Immature natural killer cell (primary cell): Measurements from ENCODE around the gene RELCH. TPM values are rescaled to one million over a fixed set of nuclear protein-coding genes. Genes with fewer than 3 reads are reported as not detected.
A peak's percentile ranks its signal among the peaks of the same experiment; 100 is the strongest.

Experiments used
- DNase-seq, 3 donors: peaks; one replicate each; pipeline ENCODE4 v3.0.0; 2022; ENCODE audit warnings: mixed read lengths in 1 of 3
- H3K27ac Mint-ChIP-seq, 6 donors: one replicate each; pipeline ENCODE4 v1.8.0; 2020; ENCODE audit warnings: mixed read lengths in 6 of 6, mild to moderate bottlenecking in 5 of 6, inconsistent platforms in 4 of 6, moderate library complexity in 3 of 6
- H3K27me3 Mint-ChIP-seq, 3 donors: one replicate each; pipeline ENCODE4 v1.8.0; 2020 to 2021; ENCODE audit warnings: low read depth in 3 of 3, mild to moderate bottlenecking in 3 of 3, mixed read lengths in 3 of 3, moderate library complexity in 3 of 3, inconsistent platforms in 1 of 3
- H3K36me3 Mint-ChIP-seq, 3 donors: one replicate each; pipeline ENCODE4 v1.8.0; 2020; ENCODE audit warnings: mixed read lengths in 3 of 3, inconsistent platforms in 2 of 3, mild to moderate bottlenecking in 2 of 3
- H3K4me1 Mint-ChIP-seq, 2 donors: one replicate each; pipeline ENCODE4 v1.8.0; 2020; ENCODE audit warnings: inconsistent platforms in 2 of 2, mild to moderate bottlenecking in 2 of 2, mixed read lengths in 2 of 2, moderate library complexity in 1 of 2
- H3K4me3 Mint-ChIP-seq, 5 donors: one replicate each; pipeline ENCODE4 v1.8.0; 2020; ENCODE audit warnings: mild to moderate bottlenecking in 5 of 5, mixed read lengths in 5 of 5, inconsistent platforms in 3 of 5, moderate library complexity in 3 of 5
- H3K9me3 Mint-ChIP-seq, 6 donors: one replicate each; pipeline ENCODE4 v1.8.0; 2020; ENCODE audit warnings: mild to moderate bottlenecking in 6 of 6, mixed read lengths in 6 of 6, inconsistent platforms in 4 of 6, moderate library complexity in 3 of 6
- polyA plus RNA-seq, 3 donors: library from polyadenylated mRNA; unstranded; fragments of 300-500 nt; fragmentation: Illumina TruSeq; gene quantifications; one replicate each; pipeline ENCODE4 v1.2.3, GENCODE V29; 2021

The RELCH gene
- polyA plus RNA-seq, 3 donors from 2014 or later, result 4.5 to 7.9 (median 6.2) TPM

DNA sequence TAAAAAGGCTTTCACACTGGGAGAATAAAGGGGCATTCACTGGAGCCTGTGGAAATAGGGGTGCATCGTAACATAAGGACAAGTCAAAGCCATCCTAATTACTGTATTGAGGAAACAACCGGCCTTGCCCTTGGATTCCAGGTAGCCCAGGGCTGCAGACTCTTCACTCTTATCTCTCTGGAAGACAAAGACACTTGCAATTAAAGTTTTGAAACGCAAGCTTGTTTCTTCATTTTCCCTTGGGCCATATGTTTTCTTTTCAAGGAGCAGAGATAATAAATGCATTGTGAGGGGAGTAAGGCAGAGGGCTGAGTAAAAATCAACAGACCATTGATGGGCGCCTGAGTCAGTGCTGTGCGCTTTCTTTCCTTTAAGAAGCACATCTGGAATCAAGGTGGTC lies 149.6 kb downstream of the RELCH start:
- peaks cover 0 to 8% (median 0%) of the 10 kb centered on the region in 3 donors for H3K36me3 Mint-ChIP-seq
- H3K4me3 Mint-ChIP-seq, result no peak overlapping the region
- H3K27ac Mint-ChIP-seq, result no peak overlapping the region
- peaks cover 2 to 5% (median 2%) of the 10 kb centered on the region in 3 donors for H3K27me3 Mint-ChIP-seq
- H3K4me1 Mint-ChIP-seq, result peaks cover 13 to 29% of the 10 kb centered on the region in 2 donors
- DNase-seq, result no peak
- H3K9me3 Mint-ChIP-seq, result no peaks in the 10 kb centered on the region

DNA sequence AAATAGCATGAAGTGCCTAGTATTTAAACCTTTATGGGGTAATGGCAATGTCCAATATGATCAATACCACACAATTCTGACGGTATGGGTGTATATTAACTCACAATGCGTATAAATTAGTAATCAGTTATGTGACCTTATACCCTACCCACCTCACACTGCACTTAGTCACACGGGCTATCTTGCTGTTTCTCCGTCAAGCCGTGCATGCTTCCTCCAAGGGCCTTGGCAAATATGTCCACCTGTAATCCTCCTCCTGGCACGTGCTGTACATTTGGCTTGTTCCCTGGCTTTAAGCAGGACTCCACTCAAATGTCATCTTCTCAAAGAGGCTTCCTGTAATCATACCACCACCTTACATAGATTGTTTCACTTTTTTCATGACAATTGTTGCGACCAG lies 150.3 kb downstream of the RELCH start:
- Mint-ChIP-seq H3K9me3 (no peaks in the 10 kb centered on the region), H3K4me3 (no peak overlapping the region), H3K4me1 (peaks cover 6 to 22% of the 10 kb centered on the region in 2 donors), H3K27ac (no peak overlapping the region), H3K36me3 (peaks cover 0 to 8% (median 0%) of the 10 kb centered on the region in 3 donors), H3K27me3 (peaks cover 2 to 5% (median 2%) of the 10 kb centered on the region in 3 donors)
- DNase-seq, result no peak

DNA sequence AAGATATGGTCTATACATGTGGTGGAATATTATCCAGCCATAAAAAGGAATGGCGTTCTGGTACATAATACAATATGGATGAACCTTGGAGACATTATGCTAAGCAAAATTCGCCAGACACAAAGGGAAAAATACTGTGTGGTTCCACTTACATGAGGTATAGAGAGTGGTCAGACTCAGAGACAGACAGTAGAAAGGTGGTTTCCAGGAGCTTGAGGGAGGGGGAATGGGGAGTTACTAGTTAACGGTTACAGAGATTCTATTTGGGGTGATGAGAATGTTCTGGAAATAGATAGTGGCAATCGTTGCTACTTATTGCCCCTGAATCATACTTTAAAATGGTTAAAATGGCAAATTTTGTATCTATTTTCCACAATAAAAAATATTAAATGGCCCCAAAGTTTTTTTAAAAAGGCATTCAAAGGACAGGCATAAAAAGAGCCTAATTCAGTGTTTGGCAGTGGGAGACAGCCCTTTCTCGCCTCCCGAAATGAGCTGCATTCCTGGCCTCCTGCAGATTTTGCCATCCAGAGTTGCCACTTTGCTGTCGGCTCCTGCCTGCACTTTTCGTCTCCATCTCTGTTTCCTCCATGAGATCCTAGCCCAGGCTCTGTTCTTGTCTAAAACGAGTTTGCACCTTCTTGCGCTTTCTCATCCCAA lies 151.5 kb downstream of the RELCH start:
- Mint-ChIP-seq H3K27me3 (peaks cover 2 to 5% (median 2%) of the 10 kb centered on the region in 3 donors), H3K9me3 (no peaks in the 10 kb centered on the region), H3K27ac (no peak overlapping the region), H3K4me1 (peaks cover 0 to 10% of the 10 kb centered on the region in 2 donors), H3K4me3 (no peak overlapping the region), H3K36me3 (peaks cover 0 to 8% (median 0%) of the 10 kb centered on the region in 3 donors)
- DNase-seq, result no peak

DNA sequence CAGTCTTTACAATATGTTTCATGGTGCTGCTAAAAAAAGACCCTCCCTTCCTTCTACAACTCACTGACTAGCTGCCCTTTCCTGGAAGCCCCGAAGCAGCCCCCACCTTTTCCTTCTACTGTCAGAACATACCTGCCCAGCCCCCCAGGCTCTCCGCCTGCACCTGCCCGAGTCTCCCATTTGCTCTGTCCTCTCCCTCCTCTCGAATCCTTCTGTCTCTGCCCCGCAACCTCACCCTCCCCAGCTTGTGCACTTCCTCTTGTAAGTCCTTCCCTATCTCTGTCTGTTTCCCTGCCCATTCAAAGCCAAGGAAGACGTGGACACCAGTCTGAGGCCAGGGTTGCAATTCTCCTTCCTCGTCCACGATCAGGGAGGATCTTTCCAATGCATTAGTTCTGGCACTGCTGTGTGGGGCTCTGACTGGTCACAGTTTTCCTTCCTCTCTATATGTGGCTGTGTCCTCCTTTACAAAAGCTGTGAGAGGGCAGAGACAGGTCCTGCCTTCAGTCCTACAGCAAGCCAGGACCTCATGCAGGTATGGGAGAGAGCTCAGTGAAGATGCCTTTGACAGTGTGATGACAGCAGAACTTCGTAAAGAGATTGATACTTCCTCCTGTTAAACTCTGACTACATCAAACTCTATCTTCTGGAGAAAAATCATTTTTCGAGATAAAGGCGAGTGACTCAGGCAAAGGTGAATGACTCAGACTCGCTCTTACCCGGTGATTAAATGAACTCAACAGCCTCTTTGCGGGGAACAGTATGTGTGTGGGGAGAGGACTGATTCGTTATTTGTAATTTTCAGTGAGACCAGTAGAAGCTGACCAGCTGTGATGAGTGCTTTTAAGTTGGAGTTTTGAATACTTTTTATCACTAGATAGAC lies 152.3 kb downstream of the RELCH start:
- no peak overlapping the region for H3K27ac Mint-ChIP-seq
- peaks cover 0 to 8% (median 0%) of the 10 kb centered on the region in 3 donors for H3K36me3 Mint-ChIP-seq
- DNase-seq, result no peak
- H3K27me3 Mint-ChIP-seq, result peaks cover 2 to 5% (median 2%) of the 10 kb centered on the region in 3 donors
- peaks cover 0 to 9% of the 10 kb centered on the region in 2 donors for H3K4me1 Mint-ChIP-seq
- H3K4me3 Mint-ChIP-seq, result no peak overlapping the region
- H3K9me3 Mint-ChIP-seq, result no peaks in the 10 kb centered on the region

DNA sequence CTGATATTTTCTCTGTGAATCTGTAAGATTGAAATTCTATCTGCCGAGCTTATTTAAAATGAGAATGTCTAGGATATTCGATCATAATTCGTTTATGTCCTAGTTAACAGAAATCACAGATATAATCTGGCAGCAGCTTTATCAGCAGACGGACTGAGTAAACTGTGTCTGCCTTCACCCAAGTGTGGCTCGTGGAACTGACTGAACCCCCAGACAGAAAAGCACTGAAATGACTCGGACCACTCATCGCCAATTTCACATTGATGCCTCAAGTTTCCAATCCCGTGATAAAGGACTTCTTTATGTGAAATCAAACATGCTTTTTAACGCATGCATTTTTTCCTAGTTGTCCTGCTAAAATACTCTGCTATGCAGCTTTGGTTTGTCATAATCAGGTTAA lies 153.9 kb downstream of the RELCH start:
- no peak overlapping the region for H3K4me3 Mint-ChIP-seq
- peak overlapping the region in 1 of 6 donors; percentile 15 for H3K27ac Mint-ChIP-seq
- H3K27me3 Mint-ChIP-seq, result peaks cover 0 to 9% (median 2%) of the 10 kb centered on the region in 3 donors
- H3K36me3 Mint-ChIP-seq, result peaks cover 0 to 8% (median 0%) of the 10 kb centered on the region in 3 donors
- peaks cover 0 to 9% of the 10 kb centered on the region in 2 donors for H3K4me1 Mint-ChIP-seq
- no peak for DNase-seq
- H3K9me3 Mint-ChIP-seq, result no peaks in the 10 kb centered on the region

DNA sequence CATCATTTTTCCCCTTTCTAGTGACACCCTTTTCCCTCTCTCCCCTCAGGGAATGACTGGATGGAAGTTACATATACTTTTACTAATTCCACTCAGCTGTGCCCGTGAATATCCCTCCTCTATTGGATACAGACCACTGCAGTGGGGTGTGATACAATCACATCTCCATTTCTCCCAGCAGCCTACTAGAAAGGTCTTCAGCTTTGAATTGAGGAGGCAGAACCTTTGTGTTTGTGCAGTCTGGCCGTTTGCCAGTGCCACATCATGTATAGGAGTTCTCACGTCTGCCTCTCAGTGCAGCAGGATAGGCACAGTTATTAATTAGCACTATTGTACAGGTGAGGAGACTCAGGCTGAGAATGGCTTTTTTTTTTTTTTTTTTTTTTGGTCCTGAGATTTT lies 154.4 kb downstream of the RELCH start:
- no peak overlapping the region for H3K4me3 Mint-ChIP-seq
- no peak overlapping the region for H3K27ac Mint-ChIP-seq
- no peaks in the 10 kb centered on the region for H3K9me3 Mint-ChIP-seq
- no peak for DNase-seq
- H3K36me3 Mint-ChIP-seq, result peaks cover 0 to 5% (median 0%) of the 10 kb centered on the region in 3 donors
- H3K27me3 Mint-ChIP-seq, result peaks cover 0 to 9% (median 2%) of the 10 kb centered on the region in 3 donors
- peaks cover 2 to 13% of the 10 kb centered on the region in 2 donors for H3K4me1 Mint-ChIP-seq

DNA sequence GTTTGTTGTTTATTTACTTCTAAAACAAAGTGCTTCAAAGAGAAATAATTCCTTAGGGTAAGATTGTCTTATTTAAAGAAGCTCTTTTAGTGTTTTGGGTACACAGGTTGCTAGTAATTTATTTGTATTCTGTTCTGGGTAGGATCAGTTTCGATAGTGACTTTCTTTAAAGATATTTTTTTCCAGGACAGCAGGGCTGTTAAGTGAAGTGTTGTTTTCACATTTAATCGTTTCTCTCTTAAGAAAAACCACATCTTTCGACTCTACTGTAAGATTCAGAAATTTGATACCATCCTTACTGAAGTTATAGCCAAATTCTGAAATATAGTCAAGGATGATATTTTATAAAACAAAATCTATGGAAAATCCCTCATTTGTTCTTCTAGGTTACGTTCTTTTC lies 155.8 kb downstream of the RELCH start:
- H3K4me1 Mint-ChIP-seq, result peaks cover 6 to 24% of the 10 kb centered on the region in 2 donors
- no peaks in the 10 kb centered on the region for H3K9me3 Mint-ChIP-seq
- DNase-seq, result no peak
- H3K27ac Mint-ChIP-seq, result no peak overlapping the region
- H3K36me3 Mint-ChIP-seq, result no peaks in the 10 kb centered on the region
- H3K4me3 Mint-ChIP-seq, result no peak overlapping the region
- H3K27me3 Mint-ChIP-seq, result peaks cover 0 to 12% (median 2%) of the 10 kb centered on the region in 3 donors

DNA sequence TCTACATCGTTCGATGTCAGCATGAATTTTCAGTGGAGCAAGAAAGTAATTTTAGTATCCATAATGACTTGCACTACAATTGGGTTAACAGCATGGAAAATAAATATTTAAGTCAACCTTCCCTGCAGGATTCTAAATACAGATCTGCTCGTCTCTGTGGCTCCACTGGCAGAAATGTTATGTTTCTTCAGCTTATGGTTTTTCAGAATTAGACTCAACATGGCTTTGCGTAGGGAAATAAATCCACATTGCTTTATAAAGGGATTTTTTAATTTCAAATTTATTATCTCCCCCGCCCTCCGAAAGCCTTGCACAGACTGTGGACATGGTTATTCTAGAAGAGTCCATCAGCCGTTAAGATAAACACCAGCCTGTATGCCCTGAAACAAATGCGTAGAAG lies 156.3 kb downstream of the RELCH start:
- Mint-ChIP-seq H3K4me3 (no peak overlapping the region), H3K36me3 (no peaks in the 10 kb centered on the region), H3K27me3 (peaks cover 0 to 12% (median 2%) of the 10 kb centered on the region in 3 donors), H3K27ac (no peak overlapping the region), H3K4me1 (peaks cover 6 to 24% of the 10 kb centered on the region in 2 donors), H3K9me3 (no peaks in the 10 kb centered on the region)
- DNase-seq, result no peak

DNA sequence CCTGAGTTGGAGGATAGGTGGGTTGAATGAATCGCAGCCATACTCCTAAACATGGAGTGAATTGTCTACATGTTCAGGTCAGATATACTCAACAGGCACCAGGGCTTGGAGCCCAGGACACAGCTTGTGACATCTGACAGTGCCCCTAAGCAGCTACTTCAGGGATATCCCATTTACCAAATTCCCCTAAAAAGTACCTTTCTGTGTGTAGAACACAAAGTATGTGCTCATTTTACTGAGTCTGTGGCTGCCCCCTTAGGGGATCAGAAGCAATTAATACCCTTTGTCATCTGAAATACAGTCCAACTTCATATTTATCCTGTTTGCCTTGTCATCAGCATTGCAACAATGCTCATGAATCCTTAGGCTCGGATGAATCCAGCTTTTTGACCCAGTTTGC lies 158.9 kb downstream of the RELCH start:
- Mint-ChIP-seq H3K36me3 (no peaks in the 10 kb centered on the region), H3K4me3 (no peak overlapping the region), H3K27ac (peak overlapping the region in 1 of 6 donors; percentile 47), H3K27me3 (peaks cover under 1 to 6% (median 3%) of the 10 kb centered on the region in 3 donors), H3K4me1 (peaks cover 6 to 15% of the 10 kb centered on the region in 2 donors), H3K9me3 (no peaks in the 10 kb centered on the region)
- no peak for DNase-seq

DNA sequence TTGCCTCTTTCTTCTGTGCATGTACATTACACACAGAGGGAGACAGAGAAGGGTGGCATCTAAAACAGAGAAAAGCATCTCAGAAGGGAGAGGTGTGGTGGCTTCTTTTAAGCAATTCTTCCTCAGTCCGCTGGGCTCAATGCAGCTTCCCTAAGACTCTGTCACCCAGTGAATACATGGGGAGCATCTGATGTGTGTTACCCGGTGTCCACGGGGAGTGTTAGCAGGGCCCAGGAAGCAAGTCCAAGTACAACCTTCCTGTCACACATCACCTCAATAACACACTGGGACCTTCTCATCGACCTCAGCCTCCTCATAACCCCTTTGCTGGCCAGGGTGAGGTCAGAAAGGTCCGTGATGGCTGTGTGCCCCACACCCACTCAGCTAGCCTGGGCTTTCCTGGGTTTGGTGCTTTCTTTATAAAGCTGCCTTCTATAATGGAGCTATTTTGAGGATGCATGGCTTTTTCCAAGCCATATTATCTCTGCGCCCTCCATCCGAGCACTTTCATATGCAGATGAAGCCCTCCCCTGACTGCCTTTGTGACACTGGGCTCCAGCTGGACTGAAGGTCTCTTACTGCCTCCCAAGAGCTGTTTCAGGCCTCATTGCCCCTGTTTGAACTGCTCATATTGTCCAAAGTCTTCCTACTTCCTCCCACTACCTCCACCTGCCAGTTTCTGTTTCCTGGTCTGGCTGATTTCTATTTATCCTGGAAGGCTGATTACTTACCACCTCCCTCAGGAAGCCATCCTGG lies 159.5 kb downstream of the RELCH start:
- Mint-ChIP-seq H3K27me3 (peaks cover 0 to 6% (median 3%) of the 10 kb centered on the region in 3 donors), H3K4me3 (peak overlapping the region in 1 of 5 donors; percentile 42), H3K4me1 (peaks cover 6 to 15% of the 10 kb centered on the region in 2 donors), H3K36me3 (no peaks in the 10 kb centered on the region), H3K27ac (peak overlapping the region in 3 of 6 donors; percentile 19 to 77 (median 49)), H3K9me3 (no peaks in the 10 kb centered on the region)
- DNase-seq, result no peak

DNA sequence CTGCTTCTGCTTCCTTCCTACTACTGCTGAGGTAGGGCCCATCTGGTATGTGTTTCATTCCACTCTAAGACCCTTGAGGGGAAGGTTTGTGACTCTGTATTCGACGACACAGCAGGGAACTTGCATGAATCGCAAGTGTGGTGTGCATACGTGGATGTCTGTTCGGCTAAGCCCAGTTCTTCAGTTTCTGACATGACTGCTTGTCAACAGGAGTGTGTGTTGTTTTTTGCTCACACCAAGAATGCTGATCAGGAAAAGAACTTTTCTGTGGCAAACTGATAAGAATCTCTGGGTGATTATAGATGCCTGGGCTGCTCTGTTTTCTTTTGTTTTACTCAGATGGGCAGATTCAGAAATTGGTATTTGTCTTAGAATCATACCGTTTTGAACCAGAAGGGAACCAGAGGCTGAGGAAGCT lies 160.0 kb downstream of the RELCH start:
- Mint-ChIP-seq H3K27me3 (peaks cover 0 to 6% (median 3%) of the 10 kb centered on the region in 3 donors), H3K9me3 (no peaks in the 10 kb centered on the region), H3K4me3 (peak overlapping the region in 1 of 5 donors; percentile 42), H3K36me3 (no peaks in the 10 kb centered on the region), H3K4me1 (peaks cover 6 to 15% of the 10 kb centered on the region in 2 donors), H3K27ac (peak overlapping the region in 3 of 6 donors; percentile 2 to 77 (median 49))
- DNase-seq, result no peak

DNA sequence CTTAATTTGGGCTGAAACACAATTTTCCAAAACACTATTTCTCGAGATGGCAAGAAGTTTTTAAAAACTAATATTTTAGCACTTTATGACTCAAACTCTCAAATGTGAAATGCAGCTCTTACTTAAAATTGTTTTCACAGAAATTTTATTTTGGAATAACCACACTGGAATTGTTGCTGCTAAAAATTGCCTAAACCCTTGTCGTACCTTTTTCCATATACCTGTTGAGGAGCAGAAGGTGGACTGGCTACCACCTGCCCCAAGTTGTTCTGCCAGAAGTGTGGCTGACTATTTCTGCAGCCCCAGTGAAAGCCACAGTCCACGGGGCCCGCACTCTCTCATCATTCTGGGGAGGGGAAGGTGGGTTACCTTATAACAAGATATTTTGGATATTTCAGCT lies 161.4 kb downstream of the RELCH start:
- DNase-seq, result no peak
- Mint-ChIP-seq H3K27me3 (peaks cover 0 to 6% (median 3%) of the 10 kb centered on the region in 3 donors), H3K4me3 (no peak overlapping the region), H3K36me3 (no peaks in the 10 kb centered on the region), H3K4me1 (peaks cover 6 to 15% of the 10 kb centered on the region in 2 donors), H3K9me3 (no peaks in the 10 kb centered on the region), H3K27ac (peak overlapping the region in 1 of 6 donors; percentile 30)

DNA sequence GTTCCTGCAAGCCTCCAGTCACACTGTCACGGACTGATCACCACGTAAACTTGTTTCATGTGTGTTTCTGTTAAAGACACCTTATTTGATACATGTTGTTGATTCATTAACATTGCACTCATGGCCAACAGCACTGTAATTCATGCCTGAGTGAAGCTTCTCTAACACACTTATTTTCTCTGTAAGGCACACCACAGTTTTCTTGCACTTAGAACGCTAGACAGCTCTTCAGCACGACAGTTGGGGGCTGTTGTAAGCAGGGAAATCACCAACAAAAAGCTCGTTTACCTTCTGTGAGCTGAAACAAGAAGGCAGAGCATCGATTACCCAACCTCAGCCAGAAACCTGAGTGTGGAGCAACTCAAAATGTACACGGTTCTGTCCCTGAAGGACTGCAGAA lies 166.1 kb downstream of the RELCH start:
- no peak overlapping the region for H3K4me3 Mint-ChIP-seq
- H3K9me3 Mint-ChIP-seq, result no peaks in the 10 kb centered on the region
- H3K27me3 Mint-ChIP-seq, result peaks cover 0 to 3% (median 3%) of the 10 kb centered on the region in 3 donors
- no peak for DNase-seq
- H3K36me3 Mint-ChIP-seq, result no peaks in the 10 kb centered on the region
- no peaks in the 10 kb centered on the region for H3K4me1 Mint-ChIP-seq
- no peak overlapping the region for H3K27ac Mint-ChIP-seq
